ENCODE results near the gene CABYR. TPM values are rescaled to one million over a fixed set of nuclear protein-coding genes. Genes with fewer than 3 reads are reported as not detected.

Gene CABYR
- total RNA-seq, 1 experiment from 2014 or later: 10.6 TPM

- TF ChIP-seq, protein P1, sequence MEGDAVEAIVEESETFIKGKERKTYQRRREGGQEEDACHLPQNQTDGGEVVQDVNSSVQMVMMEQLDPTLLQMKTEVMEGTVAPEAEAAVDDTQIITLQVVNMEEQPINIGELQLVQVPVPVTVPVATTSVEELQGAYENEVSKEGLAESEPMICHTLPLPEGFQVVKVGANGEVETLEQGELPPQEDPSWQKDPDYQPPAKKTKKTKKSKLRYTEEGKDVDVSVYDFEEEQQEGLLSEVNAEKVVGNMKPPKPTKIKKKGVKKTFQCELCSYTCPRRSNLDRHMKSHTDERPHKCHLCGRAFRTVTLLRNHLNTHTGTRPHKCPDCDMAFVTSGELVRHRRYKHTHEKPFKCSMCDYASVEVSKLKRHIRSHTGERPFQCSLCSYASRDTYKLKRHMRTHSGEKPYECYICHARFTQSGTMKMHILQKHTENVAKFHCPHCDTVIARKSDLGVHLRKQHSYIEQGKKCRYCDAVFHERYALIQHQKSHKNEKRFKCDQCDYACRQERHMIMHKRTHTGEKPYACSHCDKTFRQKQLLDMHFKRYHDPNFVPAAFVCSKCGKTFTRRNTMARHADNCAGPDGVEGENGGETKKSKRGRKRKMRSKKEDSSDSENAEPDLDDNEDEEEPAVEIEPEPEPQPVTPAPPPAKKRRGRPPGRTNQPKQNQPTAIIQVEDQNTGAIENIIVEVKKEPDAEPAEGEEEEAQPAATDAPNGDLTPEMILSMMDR (IDR thresholded peaks at IDR 0.05; ENCODE audit: unreplicated experiment): no peak
- intact Hi-C loops (cut with micrococcal nuclease; ENCODE audit: unreplicated experiment): no loop called here
- Mint-ChIP-seq H3K4me3 (ENCODE audit: low read depth, unreplicated experiment) (peak overlapping the region; percentile 33), H3K36me3 (ENCODE audit: insufficient read depth, unreplicated experiment) (peaks cover 8% of the 10 kb centered on the region), H3K4me1 (ENCODE audit: low read depth, unreplicated experiment) (peaks cover 43% of the 10 kb centered on the region), H3K9me3 (ENCODE audit: low read depth, unreplicated experiment) (no peaks in the 10 kb centered on the region), H3K27ac (ENCODE audit: unreplicated experiment) (peak overlapping the region; percentile 58), H3K27me3 (ENCODE audit: unreplicated experiment) (no peaks in the 10 kb centered on the region)
- BruUV-seq (replicated peaks): no TSS peak
- peak; percentile 28 for DNase-seq
- CTCF ChIA-PET: interaction anchor here (0.7 kb wide), 1 partner anchor 680 kb away, joined by 3 read pairs; no protein-coding TSS in a partner anchor
Observed at GRCh38 chr18:24209558-24209957, 70.7 kb downstream of the CABYR start.

Other genes with a start within 250 kb of the CABYR start
- gene TTC39C, start 124.3 kb upstream of the CABYR start, total RNA-seq (2022): 21.7 and 26.8 TPM in 2 replicates